Measurements from ENCODE around the gene LGALS16. TPM values are rescaled to one million over a fixed set of nuclear protein-coding genes. Genes with fewer than 3 reads are reported as not detected.

LGALS16 gene
- total and polyA plus RNA-seq, 2 donors (not counting 1 experiment from before 2014, with no cell fraction given): not detected

GRCh38 chr19:39695759-39696158, 40.0 kb downstream of the LGALS16 start:
- Histone ChIP-seq H3K4me1 (ENCODE audit: control insufficient read depth in 2 of 2, insufficient read depth in 2 of 2, low read length in 2 of 2) (no peaks in the 10 kb centered on the region), H3K79me2 (ENCODE audit: control insufficient read depth, insufficient read depth, low read length) (no peaks in the 10 kb centered on the region), H3K9ac (ENCODE audit: low read length) (no peak overlapping the region), H3K4me3 (ENCODE audit: control extremely low read depth in 1 of 5, extremely low read depth in 1 of 5, insufficient read depth in 1 of 5, low read depth in 2 of 5, low read length in 4 of 5) (no peak overlapping the region), H2AFZ (ENCODE audit: insufficient read depth, low read depth, low read length, poor library complexity, severe bottlenecking) (no peak overlapping the region), H3K27me3 (replicated peaks in 1 of 4; ENCODE audit: control extremely low read depth in 1 of 4, control insufficient read depth in 3 of 4, insufficient read depth in 4 of 4, low read length in 3 of 4) (peaks cover 0 to 17% (median 16%) of the 10 kb centered on the region in 4 experiments), H3K4me2 (replicated peaks; ENCODE audit: low read depth, low read length, poor library complexity, severe bottlenecking) (no peak overlapping the region), H3K9me3 (ENCODE audit: control extremely low read depth in 1 of 3, control insufficient read depth in 2 of 3, insufficient read depth in 1 of 3, low read length in 2 of 3) (no peaks in the 10 kb centered on the region), H4K20me1 (ENCODE audit: control insufficient read depth, insufficient read depth, low read length, poor library complexity, severe bottlenecking) (no peaks in the 10 kb centered on the region), H3K27ac (ENCODE audit: low read length in 2 of 2) (no peak overlapping the region), H3K36me3 (replicated peaks in 1 of 2; ENCODE audit: control extremely low read depth in 1 of 2, control insufficient read depth in 1 of 2, extremely low read depth in 1 of 2, insufficient read depth in 2 of 2, low read length in 1 of 2) (no peaks in the 10 kb centered on the region)
- H3K9me3 Mint-ChIP-seq (ENCODE audit: insufficient read depth): no peaks in the 10 kb centered on the region
- no peak for DNase-seq
- ATAC-seq (ENCODE audit: low read depth): no peak
- TF ChIP-seq, protein P1, sequence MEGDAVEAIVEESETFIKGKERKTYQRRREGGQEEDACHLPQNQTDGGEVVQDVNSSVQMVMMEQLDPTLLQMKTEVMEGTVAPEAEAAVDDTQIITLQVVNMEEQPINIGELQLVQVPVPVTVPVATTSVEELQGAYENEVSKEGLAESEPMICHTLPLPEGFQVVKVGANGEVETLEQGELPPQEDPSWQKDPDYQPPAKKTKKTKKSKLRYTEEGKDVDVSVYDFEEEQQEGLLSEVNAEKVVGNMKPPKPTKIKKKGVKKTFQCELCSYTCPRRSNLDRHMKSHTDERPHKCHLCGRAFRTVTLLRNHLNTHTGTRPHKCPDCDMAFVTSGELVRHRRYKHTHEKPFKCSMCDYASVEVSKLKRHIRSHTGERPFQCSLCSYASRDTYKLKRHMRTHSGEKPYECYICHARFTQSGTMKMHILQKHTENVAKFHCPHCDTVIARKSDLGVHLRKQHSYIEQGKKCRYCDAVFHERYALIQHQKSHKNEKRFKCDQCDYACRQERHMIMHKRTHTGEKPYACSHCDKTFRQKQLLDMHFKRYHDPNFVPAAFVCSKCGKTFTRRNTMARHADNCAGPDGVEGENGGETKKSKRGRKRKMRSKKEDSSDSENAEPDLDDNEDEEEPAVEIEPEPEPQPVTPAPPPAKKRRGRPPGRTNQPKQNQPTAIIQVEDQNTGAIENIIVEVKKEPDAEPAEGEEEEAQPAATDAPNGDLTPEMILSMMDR (IDR thresholded peaks at IDR 0.05): no peak
- CTCF ChIA-PET: no interaction called here
- peaks cover 77% of the 10 kb centered on the region for H3K27me3 Mint-ChIP-seq
- H3K4me3 Mint-ChIP-seq: no peak overlapping the region
- 88% methylated on average over 1 of the region's 2 CpGs for WGBS (ENCODE audit: insufficient coverage)
- no peak overlapping the region for H3K27ac Mint-ChIP-seq
- POLR2A ChIA-PET: no interaction called here
- no peaks in the 10 kb centered on the region for H3K4me1 Mint-ChIP-seq
- intact Hi-C loops (cut with micrococcal nuclease): no loop called here

GRCh38 chr19:39696387-39696786, 40.7 kb downstream of the LGALS16 start:
- no peak for ATAC-seq (ENCODE audit: low read depth)

More at GRCh38 chr19:39696387-39696786, 40.7 kb downstream of the LGALS16 start:
- H3K36me3 ChIP-seq (replicated peaks in 1 of 2; ENCODE audit: control extremely low read depth in 1 of 2, control insufficient read depth in 1 of 2, extremely low read depth in 1 of 2, insufficient read depth in 2 of 2, low read length in 1 of 2): no peaks in the 10 kb centered on the region
- Mint-ChIP-seq H3K4me1 (no peaks in the 10 kb centered on the region), H3K9me3 (ENCODE audit: insufficient read depth) (no peaks in the 10 kb centered on the region), H3K4me3 (no peak overlapping the region), H3K27ac (no peak overlapping the region), H3K27me3 (peaks cover 77% of the 10 kb centered on the region)
- H3K9me3 ChIP-seq (ENCODE audit: control extremely low read depth in 1 of 3, control insufficient read depth in 2 of 3, insufficient read depth in 1 of 3, low read length in 2 of 3): no peaks in the 10 kb centered on the region
- peaks cover 0 to 20% (median 15%) of the 10 kb centered on the region in 4 experiments for H3K27me3 ChIP-seq (replicated peaks in 1 of 4; ENCODE audit: control extremely low read depth in 1 of 4, control insufficient read depth in 3 of 4, insufficient read depth in 4 of 4, low read length in 3 of 4)
- ChIA-PET CTCF (no interaction called here), POLR2A (no interaction called here)
- no peak overlapping the region for H3K9ac ChIP-seq (ENCODE audit: low read length)
- no peaks in the 10 kb centered on the region for H4K20me1 ChIP-seq (ENCODE audit: control insufficient read depth, insufficient read depth, low read length, poor library complexity, severe bottlenecking)
- no peak overlapping the region for H3K27ac ChIP-seq (ENCODE audit: low read length in 2 of 2)
- no peak overlapping the region for H3K4me3 ChIP-seq (ENCODE audit: control extremely low read depth in 1 of 5, extremely low read depth in 1 of 5, insufficient read depth in 1 of 5, low read depth in 2 of 5, low read length in 4 of 5)
- H3K4me1 ChIP-seq (ENCODE audit: control insufficient read depth in 2 of 2, insufficient read depth in 2 of 2, low read length in 2 of 2): no peaks in the 10 kb centered on the region
- TF ChIP-seq EZH2 (IDR thresholded peaks at IDR 0.05; ENCODE audit: borderline replicate concordance, insufficient read depth, low read depth, low read length, poor library complexity, severe bottlenecking): no peak
- TF ChIP-seq, protein P1 (IDR thresholded peaks at IDR 0.05): no peak
- H2AFZ ChIP-seq (ENCODE audit: insufficient read depth, low read depth, low read length, poor library complexity, severe bottlenecking): no peak overlapping the region
- intact Hi-C loops (cut with micrococcal nuclease): no loop called here
- H3K4me2 ChIP-seq (replicated peaks; ENCODE audit: low read depth, low read length, poor library complexity, severe bottlenecking): no peak overlapping the region
- no CpG with 5 or more reads among the region's 2 CpGs for WGBS (ENCODE audit: insufficient coverage)
- no peak for DNase-seq
- no peaks in the 10 kb centered on the region for H3K79me2 ChIP-seq (ENCODE audit: control insufficient read depth, insufficient read depth, low read length)

Data from B cell (primary cell).